ENCODE measurements around the gene ZBTB38.

Gene ZBTB38

GRCh38 chr3:141386611-141387111 lies 18.4 kb downstream of the ZBTB38 start:
- peak overlapping the region in 1 of 2 donors; percentile 59 for H3K4me3 ChIP-seq (ENCODE audit: low read length in 2 of 2)
- H3K4me1 ChIP-seq (ENCODE audit: control insufficient read depth in 2 of 2, insufficient read depth in 2 of 2, low read length in 2 of 2): no peaks in the 10 kb centered on the region
- no peaks in the 10 kb centered on the region for H3K27me3 ChIP-seq (ENCODE audit: control insufficient read depth in 2 of 2, insufficient read depth in 2 of 2, low read length in 2 of 2)
- peak overlapping the region; percentile 0 to 43 for H3K9ac ChIP-seq (ENCODE audit: low read depth in 1 of 2, low read length in 2 of 2)
- peak overlapping the region; percentile 52 to 61 for H3K27ac ChIP-seq (ENCODE audit: low read depth in 2 of 2, low read length in 2 of 2)
- H3K9me3 ChIP-seq (ENCODE audit: control insufficient read depth in 2 of 2, low read length in 2 of 2): no peaks in the 10 kb centered on the region
- peaks cover 12 to 14% of the 10 kb centered on the region in 2 donors for H3K36me3 ChIP-seq (ENCODE audit: control insufficient read depth in 2 of 2, insufficient read depth in 2 of 2, low read length in 2 of 2)

- peak overlapping the region in 1 of 2 donors; percentile 17 for H3K9ac ChIP-seq (ENCODE audit: low read depth in 1 of 2, low read length in 2 of 2)
- no peaks in the 10 kb centered on the region for H3K9me3 ChIP-seq (ENCODE audit: control insufficient read depth in 2 of 2, low read length in 2 of 2)
- H3K4me3 ChIP-seq (ENCODE audit: low read length in 2 of 2): peak overlapping the region in 1 of 2 donors; percentile 59
Measured at GRCh38 chr3:141387516-141387915, 19.2 kb downstream of the ZBTB38 start.

DNA sequence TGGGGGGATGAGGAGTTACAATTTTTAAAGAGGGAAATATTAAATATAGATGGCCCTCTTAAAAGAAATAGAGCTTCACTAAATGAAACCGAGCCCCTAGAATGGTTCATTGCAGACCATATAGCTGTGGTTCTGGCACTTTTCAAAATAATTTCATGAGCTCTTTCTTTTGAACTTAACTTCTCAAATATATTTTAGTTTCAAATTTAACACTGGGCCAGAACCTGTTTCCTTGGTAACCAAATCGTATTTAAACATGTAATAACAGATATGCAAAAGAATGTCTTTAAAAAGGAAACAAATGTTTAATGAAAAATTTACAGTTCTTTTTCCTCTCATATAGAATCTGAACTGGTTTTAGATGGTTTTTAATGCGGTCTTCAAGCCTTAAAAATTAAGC lies 20.1 kb downstream of the ZBTB38 start:
- peak overlapping the region; percentile 16 to 68 for H3K27ac ChIP-seq (ENCODE audit: low read depth in 2 of 2, low read length in 2 of 2)
- H3K9me3 ChIP-seq (ENCODE audit: control insufficient read depth in 2 of 2, low read length in 2 of 2): no peaks in the 10 kb centered on the region
- no peaks in the 10 kb centered on the region for H3K27me3 ChIP-seq (ENCODE audit: control insufficient read depth in 2 of 2, insufficient read depth in 2 of 2, low read length in 2 of 2)
- H3K4me1 ChIP-seq (ENCODE audit: control insufficient read depth in 2 of 2, insufficient read depth in 2 of 2, low read length in 2 of 2): no peaks in the 10 kb centered on the region
- H3K36me3 ChIP-seq (ENCODE audit: control insufficient read depth in 2 of 2, insufficient read depth in 2 of 2, low read length in 2 of 2): peaks cover 10 to 12% of the 10 kb centered on the region in 2 donors
- H3K4me3 ChIP-seq (ENCODE audit: low read length in 2 of 2): peak overlapping the region in 1 of 2 donors; percentile 58
- no peak overlapping the region for H3K9ac ChIP-seq (ENCODE audit: low read depth in 1 of 2, low read length in 2 of 2)

More at GRCh38 chr3:141387516-141387915, 19.2 kb downstream of the ZBTB38 start:
- Histone ChIP-seq H3K27ac (ENCODE audit: low read depth in 2 of 2, low read length in 2 of 2) (peak overlapping the region; percentile 38 to 52), H3K4me1 (ENCODE audit: control insufficient read depth in 2 of 2, insufficient read depth in 2 of 2, low read length in 2 of 2) (no peaks in the 10 kb centered on the region), H3K36me3 (ENCODE audit: control insufficient read depth in 2 of 2, insufficient read depth in 2 of 2, low read length in 2 of 2) (peaks cover 12% of the 10 kb centered on the region in 2 donors), H3K27me3 (ENCODE audit: control insufficient read depth in 2 of 2, insufficient read depth in 2 of 2, low read length in 2 of 2) (no peaks in the 10 kb centered on the region)

DNA sequence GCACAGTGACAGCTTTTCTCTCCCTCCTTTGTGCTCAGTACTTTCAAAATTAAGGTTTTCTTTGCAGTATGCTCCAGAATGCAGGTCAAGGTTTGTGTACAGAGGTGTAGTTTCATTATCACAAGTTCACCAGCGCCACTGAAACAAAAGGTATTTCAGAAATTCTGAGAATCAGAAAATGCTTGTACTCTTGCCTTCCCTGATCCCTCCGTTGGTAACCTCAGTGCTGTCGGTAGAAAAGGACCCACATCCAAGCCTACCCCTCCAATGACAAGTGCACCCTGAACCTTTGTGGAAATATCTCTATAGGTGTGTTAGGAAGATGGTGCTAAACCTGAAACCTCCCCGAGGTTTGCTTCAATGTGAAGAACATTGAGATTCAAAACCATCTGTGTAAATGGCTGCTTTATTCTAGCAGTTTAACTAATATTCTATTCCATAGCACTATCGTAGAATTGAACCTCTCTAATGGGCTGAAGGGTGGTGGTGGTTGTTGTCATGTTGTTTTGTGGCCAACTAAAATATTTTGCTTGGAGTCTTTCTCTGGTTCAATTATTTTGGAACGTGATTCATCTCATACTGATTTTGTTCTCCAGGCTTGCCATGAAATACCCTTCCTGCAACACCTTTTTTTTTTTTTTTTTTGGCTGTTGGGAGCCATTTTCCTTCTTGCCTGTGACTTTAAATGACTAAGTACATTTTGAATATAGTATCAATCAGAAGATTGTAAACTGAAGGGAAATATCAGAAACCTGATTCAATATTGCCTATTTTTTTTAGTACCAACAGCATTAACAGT lies 20.7 kb downstream of the ZBTB38 start:
- Histone ChIP-seq H3K36me3 (ENCODE audit: control insufficient read depth in 2 of 2, insufficient read depth in 2 of 2, low read length in 2 of 2) (peaks cover 10 to 12% of the 10 kb centered on the region in 2 donors), H3K9me3 (ENCODE audit: control insufficient read depth in 2 of 2, low read length in 2 of 2) (no peaks in the 10 kb centered on the region), H3K4me3 (ENCODE audit: low read length in 2 of 2) (peak overlapping the region in 1 of 2 donors; percentile 58), H3K27me3 (ENCODE audit: control insufficient read depth in 2 of 2, insufficient read depth in 2 of 2, low read length in 2 of 2) (no peaks in the 10 kb centered on the region), H3K27ac (ENCODE audit: low read depth in 2 of 2, low read length in 2 of 2) (peak overlapping the region; percentile 16 to 68), H3K4me1 (ENCODE audit: control insufficient read depth in 2 of 2, insufficient read depth in 2 of 2, low read length in 2 of 2) (no peaks in the 10 kb centered on the region), H3K9ac (ENCODE audit: low read depth in 1 of 2, low read length in 2 of 2) (no peak overlapping the region)

GRCh38 chr3:141389703-141390102 lies 21.4 kb downstream of the ZBTB38 start:
- Histone ChIP-seq H3K4me3 (ENCODE audit: low read length in 2 of 2) (peak overlapping the region in 1 of 2 donors; percentile 58), H3K27ac (ENCODE audit: low read depth in 2 of 2, low read length in 2 of 2) (peak overlapping the region in 1 of 2 donors; percentile 68), H3K4me1 (ENCODE audit: control insufficient read depth in 2 of 2, insufficient read depth in 2 of 2, low read length in 2 of 2) (no peaks in the 10 kb centered on the region), H3K27me3 (ENCODE audit: control insufficient read depth in 2 of 2, insufficient read depth in 2 of 2, low read length in 2 of 2) (no peaks in the 10 kb centered on the region), H3K9me3 (ENCODE audit: control insufficient read depth in 2 of 2, low read length in 2 of 2) (no peaks in the 10 kb centered on the region), H3K36me3 (ENCODE audit: control insufficient read depth in 2 of 2, insufficient read depth in 2 of 2, low read length in 2 of 2) (peaks cover 10 to 13% of the 10 kb centered on the region in 2 donors), H3K9ac (ENCODE audit: low read depth in 1 of 2, low read length in 2 of 2) (no peak overlapping the region)

- Histone ChIP-seq H3K36me3 (ENCODE audit: control insufficient read depth in 2 of 2, insufficient read depth in 2 of 2, low read length in 2 of 2) (peaks cover 11 to 15% of the 10 kb centered on the region in 2 donors), H3K4me3 (ENCODE audit: low read length in 2 of 2) (no peak overlapping the region), H3K27ac (ENCODE audit: low read depth in 2 of 2, low read length in 2 of 2) (no peak overlapping the region), H3K9ac (ENCODE audit: low read depth in 1 of 2, low read length in 2 of 2) (no peak overlapping the region), H3K27me3 (ENCODE audit: control insufficient read depth in 2 of 2, insufficient read depth in 2 of 2, low read length in 2 of 2) (no peaks in the 10 kb centered on the region), H3K9me3 (ENCODE audit: control insufficient read depth in 2 of 2, low read length in 2 of 2) (no peaks in the 10 kb centered on the region), H3K4me1 (ENCODE audit: control insufficient read depth in 2 of 2, insufficient read depth in 2 of 2, low read length in 2 of 2) (no peaks in the 10 kb centered on the region)
Measured at GRCh38 chr3:141390747-141391146, 22.4 kb downstream of the ZBTB38 start.

DNA sequence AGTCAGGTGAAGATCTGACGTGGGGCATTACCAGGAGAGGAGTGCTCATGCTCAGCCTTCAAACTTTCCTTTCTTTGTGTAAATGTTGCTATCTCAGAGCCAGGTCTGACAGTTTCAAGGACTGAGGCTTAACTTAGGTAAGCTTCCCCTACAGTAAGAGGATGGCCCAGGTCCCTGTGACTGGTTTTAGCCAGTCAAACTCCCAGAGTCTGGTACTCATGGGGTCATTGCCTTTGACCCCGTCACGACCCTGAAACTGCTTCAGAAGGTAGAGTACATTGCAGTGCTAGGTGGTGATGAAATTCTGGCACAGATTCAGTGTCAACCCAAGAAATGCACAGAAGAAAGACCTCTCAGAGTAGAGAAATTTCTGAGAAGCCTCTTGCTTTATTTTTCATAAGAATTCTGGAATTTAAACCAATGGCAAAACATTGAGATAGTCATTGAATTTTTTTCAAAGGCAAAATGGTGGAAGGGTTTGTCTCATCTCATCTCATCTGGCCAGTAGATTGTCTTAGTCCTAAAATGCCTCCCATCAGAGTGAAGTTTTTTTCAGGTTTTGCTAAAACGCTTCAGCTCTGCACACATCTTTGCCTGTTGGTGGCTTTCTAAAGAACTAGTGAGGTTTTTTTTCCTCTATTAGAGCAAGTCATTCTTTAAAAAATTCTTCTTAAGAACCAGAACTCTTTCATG lies 23.1 kb downstream of the ZBTB38 start:
- Histone ChIP-seq H3K9me3 (ENCODE audit: control insufficient read depth in 2 of 2, low read length in 2 of 2) (peaks cover 0 to 5% of the 10 kb centered on the region in 2 donors), H3K4me3 (ENCODE audit: low read length in 2 of 2) (no peak overlapping the region), H3K9ac (ENCODE audit: low read depth in 1 of 2, low read length in 2 of 2) (no peak overlapping the region), H3K27me3 (ENCODE audit: control insufficient read depth in 2 of 2, insufficient read depth in 2 of 2, low read length in 2 of 2) (no peaks in the 10 kb centered on the region), H3K36me3 (ENCODE audit: control insufficient read depth in 2 of 2, insufficient read depth in 2 of 2, low read length in 2 of 2) (peaks cover 17 to 21% of the 10 kb centered on the region in 2 donors), H3K27ac (ENCODE audit: low read depth in 2 of 2, low read length in 2 of 2) (peak overlapping the region in 1 of 2 donors; percentile 28), H3K4me1 (ENCODE audit: control insufficient read depth in 2 of 2, insufficient read depth in 2 of 2, low read length in 2 of 2) (no peaks in the 10 kb centered on the region)

GRCh38 chr3:141391991-141392316 lies 23.6 kb downstream of the ZBTB38 start:
- peaks cover 0 to 7% of the 10 kb centered on the region in 2 donors for H3K9me3 ChIP-seq (ENCODE audit: control insufficient read depth in 2 of 2, low read length in 2 of 2)
- peak overlapping the region in 1 of 2 donors; percentile 28 for H3K27ac ChIP-seq (ENCODE audit: low read depth in 2 of 2, low read length in 2 of 2)
- no peaks in the 10 kb centered on the region for H3K4me1 ChIP-seq (ENCODE audit: control insufficient read depth in 2 of 2, insufficient read depth in 2 of 2, low read length in 2 of 2)
- no peak overlapping the region for H3K4me3 ChIP-seq (ENCODE audit: low read length in 2 of 2)
- no peak overlapping the region for H3K9ac ChIP-seq (ENCODE audit: low read depth in 1 of 2, low read length in 2 of 2)
- H3K27me3 ChIP-seq (ENCODE audit: control insufficient read depth in 2 of 2, insufficient read depth in 2 of 2, low read length in 2 of 2): no peaks in the 10 kb centered on the region
- peaks cover 17 to 21% of the 10 kb centered on the region in 2 donors for H3K36me3 ChIP-seq (ENCODE audit: control insufficient read depth in 2 of 2, insufficient read depth in 2 of 2, low read length in 2 of 2)

- Histone ChIP-seq H3K4me3 (ENCODE audit: low read length in 2 of 2) (no peak overlapping the region), H3K9ac (ENCODE audit: low read depth in 1 of 2, low read length in 2 of 2) (no peak overlapping the region), H3K27ac (ENCODE audit: low read depth in 2 of 2, low read length in 2 of 2) (peak overlapping the region in 1 of 2 donors; percentile 28), H3K27me3 (ENCODE audit: control insufficient read depth in 2 of 2, insufficient read depth in 2 of 2, low read length in 2 of 2) (no peaks in the 10 kb centered on the region), H3K4me1 (ENCODE audit: control insufficient read depth in 2 of 2, insufficient read depth in 2 of 2, low read length in 2 of 2) (no peaks in the 10 kb centered on the region), H3K36me3 (ENCODE audit: control insufficient read depth in 2 of 2, insufficient read depth in 2 of 2, low read length in 2 of 2) (peaks cover 19 to 25% of the 10 kb centered on the region in 2 donors), H3K9me3 (ENCODE audit: control insufficient read depth in 2 of 2, low read length in 2 of 2) (peaks cover 0 to 7% of the 10 kb centered on the region in 2 donors)
Measured at GRCh38 chr3:141392416-141392815, 24.1 kb downstream of the ZBTB38 start.
